ENCODE measurements around the gene CENPW. TPM values are rescaled to one million over a fixed set of nuclear protein-coding genes. Genes with fewer than 3 reads are reported as not detected.

Gene CENPW
- total RNA-seq, 2 experiments from 2014 or later, result 62.5 to 75.3 TPM

DNA sequence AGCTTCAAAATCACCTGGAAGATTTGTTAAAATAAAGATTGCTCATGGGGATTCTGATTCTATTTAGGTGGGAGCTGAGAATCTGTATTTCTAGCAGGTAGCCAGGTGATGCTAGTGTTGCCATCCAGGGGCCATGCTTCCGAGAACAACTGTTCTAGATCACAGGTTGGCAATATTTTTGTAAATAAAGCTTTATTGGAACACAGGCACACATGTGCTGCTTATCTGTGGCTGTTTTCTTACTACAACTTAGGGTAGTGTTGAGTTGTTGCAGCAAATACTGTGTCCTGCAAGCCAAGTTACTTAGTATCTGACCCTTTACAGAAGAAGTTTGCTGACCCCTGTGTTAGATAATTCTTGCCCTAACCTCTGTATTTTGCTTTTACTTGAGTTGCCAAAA lies 12.0 kb downstream of the CENPW start:
- no peaks in the 10 kb centered on the region for H3K27me3 Mint-ChIP-seq
- H3K27ac Mint-ChIP-seq, result no peak overlapping the region
- H3K4me1 Mint-ChIP-seq, result no peaks in the 10 kb centered on the region
- H3K36me3 Mint-ChIP-seq, result peaks cover 4% of the 10 kb centered on the region
- no peak for DNase-seq
- H3K9me3 Mint-ChIP-seq, result peaks cover 6% of the 10 kb centered on the region
- no peak overlapping the region for H3K4me3 Mint-ChIP-seq

DNA sequence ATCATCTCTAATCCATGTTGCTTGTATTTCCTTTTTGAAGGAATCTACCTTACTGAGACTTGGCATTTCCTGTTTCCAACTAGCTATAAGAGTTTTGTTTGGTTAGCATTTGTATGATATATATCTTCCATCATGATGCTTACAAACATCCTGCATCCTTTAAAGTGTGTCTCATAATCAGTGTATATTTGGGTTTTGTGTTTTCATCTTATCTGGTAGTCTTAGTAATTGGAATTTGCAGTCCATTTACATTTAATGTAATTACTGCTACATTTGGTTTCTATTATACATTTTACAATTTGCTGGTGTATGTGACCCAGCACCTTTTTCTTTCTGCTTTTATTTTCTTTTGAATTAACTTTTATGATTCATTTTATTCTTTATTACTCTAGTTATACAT lies 12.6 kb downstream of the CENPW start:
- Mint-ChIP-seq H3K4me1 (no peaks in the 10 kb centered on the region), H3K27ac (no peak overlapping the region), H3K27me3 (no peaks in the 10 kb centered on the region), H3K9me3 (peaks cover 9% of the 10 kb centered on the region), H3K4me3 (no peak overlapping the region), H3K36me3 (peaks cover 4% of the 10 kb centered on the region)
- DNase-seq, result no peak

DNA sequence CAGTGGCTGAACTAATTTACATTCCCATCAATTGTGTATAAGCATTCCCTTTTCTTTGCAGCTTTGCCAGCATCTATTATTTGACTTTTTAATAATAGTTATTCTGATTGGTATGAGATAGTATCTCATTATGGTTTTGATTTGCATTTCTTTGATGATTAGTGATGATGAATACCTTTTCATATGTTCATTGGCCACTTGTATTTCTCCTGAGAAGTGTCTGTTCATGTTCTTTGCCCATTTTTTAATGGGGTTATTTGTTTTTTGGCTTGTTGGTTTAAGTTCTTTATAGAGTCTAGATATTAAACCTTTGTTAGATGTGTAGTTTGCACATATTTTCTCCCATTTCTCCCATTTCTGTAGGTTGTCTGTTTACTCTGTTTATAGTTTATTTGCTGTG lies 16.6 kb downstream of the CENPW start:
- no peaks in the 10 kb centered on the region for H3K4me1 Mint-ChIP-seq
- no peak for DNase-seq
- H3K27me3 Mint-ChIP-seq, result no peaks in the 10 kb centered on the region
- H3K4me3 Mint-ChIP-seq, result no peak overlapping the region
- H3K36me3 Mint-ChIP-seq, result peaks cover 29% of the 10 kb centered on the region
- no peak overlapping the region for H3K27ac Mint-ChIP-seq
- H3K9me3 Mint-ChIP-seq, result peaks cover 30% of the 10 kb centered on the region

- DNase-seq, result no peak
- Mint-ChIP-seq H3K4me1 (no peaks in the 10 kb centered on the region), H3K4me3 (no peak overlapping the region), H3K27ac (no peak overlapping the region), H3K9me3 (peaks cover 30% of the 10 kb centered on the region), H3K36me3 (peaks cover 36% of the 10 kb centered on the region), H3K27me3 (no peaks in the 10 kb centered on the region)
Observed at GRCh38 chr6:126359936-126360537, 20.1 kb downstream of the CENPW start.

DNA sequence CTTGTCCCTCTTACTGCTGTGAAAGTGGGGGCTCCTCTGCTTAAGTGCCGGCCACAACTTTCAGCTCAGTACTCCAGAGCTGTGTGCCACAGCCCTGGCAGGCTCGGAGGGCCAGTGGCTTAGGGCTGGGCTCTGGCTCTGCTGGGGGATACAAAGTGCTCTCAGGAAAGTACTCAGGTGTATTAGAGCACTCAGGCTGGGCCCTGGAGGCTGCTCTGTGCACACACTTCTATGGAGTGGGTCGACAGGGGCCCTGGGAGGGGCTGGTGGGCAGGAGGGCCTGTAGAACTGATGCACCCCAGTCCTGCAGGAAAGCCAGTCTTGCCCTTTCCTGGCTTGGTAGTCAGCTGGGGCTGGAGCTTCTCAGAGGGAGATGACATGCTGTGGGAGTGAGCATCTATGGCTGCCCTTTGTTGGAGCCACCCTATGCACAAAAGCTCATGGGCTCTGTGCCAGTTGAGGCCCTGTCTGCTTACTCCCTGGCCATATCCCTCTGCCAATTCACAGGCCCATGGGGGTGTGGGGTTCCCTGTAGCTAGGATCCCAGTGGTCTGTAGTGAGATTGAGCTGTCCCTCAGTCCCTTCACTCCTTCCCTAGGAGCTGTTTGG lies 22.0 kb downstream of the CENPW start:
- no peak for DNase-seq
- Mint-ChIP-seq H3K4me1 (no peaks in the 10 kb centered on the region), H3K4me3 (no peak overlapping the region), H3K27ac (no peak overlapping the region), H3K27me3 (no peaks in the 10 kb centered on the region), H3K9me3 (peaks cover 24% of the 10 kb centered on the region), H3K36me3 (peaks cover 32% of the 10 kb centered on the region)

- Mint-ChIP-seq H3K36me3 (no peaks in the 10 kb centered on the region), H3K27ac (no peak overlapping the region), H3K27me3 (no peaks in the 10 kb centered on the region), H3K4me3 (no peak overlapping the region), H3K9me3 (no peaks in the 10 kb centered on the region), H3K4me1 (no peaks in the 10 kb centered on the region)
- DNase-seq, result no peak
Observed at GRCh38 chr6:126367849-126368248, 27.9 kb downstream of the CENPW start.

DNA sequence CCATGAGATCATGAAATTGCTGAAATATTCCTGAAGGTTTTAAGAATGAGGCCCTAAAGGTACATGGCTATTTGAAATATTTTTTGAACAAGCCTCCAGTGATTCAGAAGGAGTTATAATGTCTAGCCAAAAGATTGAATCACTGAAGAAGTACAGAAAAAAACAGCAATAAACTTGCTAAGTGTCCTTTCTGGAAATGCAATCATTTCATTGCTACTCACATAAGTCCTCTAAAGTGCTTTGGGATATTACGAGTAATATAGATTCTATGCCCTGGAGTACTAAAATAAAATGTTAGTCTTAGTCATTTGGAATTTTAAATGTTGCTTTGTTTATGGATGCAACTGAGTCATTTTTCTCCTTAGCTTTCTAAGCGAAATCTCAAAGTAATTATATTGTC lies 32.7 kb downstream of the CENPW start:
- DNase-seq, result no peak
- no peak overlapping the region for H3K27ac Mint-ChIP-seq
- H3K4me1 Mint-ChIP-seq, result no peaks in the 10 kb centered on the region
- H3K36me3 Mint-ChIP-seq, result peaks cover 2% of the 10 kb centered on the region
- peaks cover 2% of the 10 kb centered on the region for H3K9me3 Mint-ChIP-seq
- H3K27me3 Mint-ChIP-seq, result no peaks in the 10 kb centered on the region
- H3K4me3 Mint-ChIP-seq, result no peak overlapping the region

DNA sequence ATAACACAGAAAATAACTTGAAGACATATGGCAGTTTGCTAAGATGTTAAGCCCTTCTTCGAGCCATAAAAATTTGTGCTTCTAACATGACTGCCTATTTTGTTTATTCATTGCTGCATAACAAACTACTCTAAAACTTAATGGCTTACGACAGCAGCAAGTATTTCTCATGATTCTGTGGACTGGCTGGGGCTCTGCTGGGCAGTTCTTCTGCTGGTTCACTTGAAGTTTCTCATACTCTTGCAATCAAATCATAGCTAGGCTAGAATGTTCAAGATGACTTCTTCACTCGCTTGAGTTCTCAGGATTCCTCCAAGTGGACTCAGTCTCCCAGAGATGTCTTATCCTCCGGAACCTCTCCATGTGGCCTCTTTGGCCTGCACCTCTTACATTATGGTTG lies 33.4 kb downstream of the CENPW start:
- no peak overlapping the region for H3K27ac Mint-ChIP-seq
- H3K27me3 Mint-ChIP-seq, result no peaks in the 10 kb centered on the region
- H3K36me3 Mint-ChIP-seq, result peaks cover 2% of the 10 kb centered on the region
- peaks cover 2% of the 10 kb centered on the region for H3K9me3 Mint-ChIP-seq
- no peaks in the 10 kb centered on the region for H3K4me1 Mint-ChIP-seq
- DNase-seq, result no peak
- H3K4me3 Mint-ChIP-seq, result no peak overlapping the region

DNA sequence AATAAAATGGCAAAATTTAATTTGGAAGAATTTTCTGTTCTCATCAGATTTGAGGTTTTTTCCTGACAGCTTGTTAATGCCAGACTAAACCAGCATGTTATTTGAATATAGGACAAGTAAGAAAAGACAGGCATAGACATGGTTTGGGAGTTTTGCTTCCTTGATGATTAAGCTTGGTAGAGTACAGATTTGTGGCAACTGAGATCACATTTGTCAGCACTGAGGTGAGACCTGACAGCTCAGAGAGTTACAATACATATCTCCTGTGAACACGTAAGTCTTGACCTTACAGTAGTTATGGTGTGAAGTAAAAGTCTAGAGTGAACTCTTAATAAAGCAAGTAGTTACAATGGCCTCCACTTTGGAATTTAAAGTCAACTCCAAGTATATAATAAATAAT lies 34.5 kb downstream of the CENPW start:
- no peak overlapping the region for H3K4me3 Mint-ChIP-seq
- no peak for DNase-seq
- peaks cover 2% of the 10 kb centered on the region for H3K36me3 Mint-ChIP-seq
- no peaks in the 10 kb centered on the region for H3K4me1 Mint-ChIP-seq
- no peak overlapping the region for H3K27ac Mint-ChIP-seq
- H3K27me3 Mint-ChIP-seq, result no peaks in the 10 kb centered on the region
- peaks cover 2% of the 10 kb centered on the region for H3K9me3 Mint-ChIP-seq

DNA sequence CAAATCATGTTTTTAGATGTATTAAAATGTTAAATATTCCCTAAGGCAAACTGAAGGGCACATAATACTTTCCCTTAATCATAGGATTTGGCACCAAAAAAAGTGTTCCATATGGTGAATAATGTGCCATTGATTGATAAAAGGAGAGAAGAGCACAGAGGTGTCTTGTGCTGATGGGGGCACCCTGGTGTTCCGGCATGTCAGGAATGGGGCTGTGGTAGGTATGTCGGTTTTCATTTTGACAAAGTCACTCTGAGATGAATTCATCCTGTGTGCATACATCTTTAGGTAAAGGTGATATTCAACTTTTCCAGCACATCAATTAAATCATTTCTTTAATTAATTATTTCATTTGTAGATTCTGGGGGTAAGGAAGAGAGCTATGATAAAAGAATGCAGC lies 36.8 kb downstream of the CENPW start:
- H3K27ac Mint-ChIP-seq, result no peak overlapping the region
- H3K4me1 Mint-ChIP-seq, result no peaks in the 10 kb centered on the region
- peaks cover 2% of the 10 kb centered on the region for H3K36me3 Mint-ChIP-seq
- H3K4me3 Mint-ChIP-seq, result no peak overlapping the region
- H3K27me3 Mint-ChIP-seq, result no peaks in the 10 kb centered on the region
- peaks cover 2% of the 10 kb centered on the region for H3K9me3 Mint-ChIP-seq
- DNase-seq, result no peak

DNA sequence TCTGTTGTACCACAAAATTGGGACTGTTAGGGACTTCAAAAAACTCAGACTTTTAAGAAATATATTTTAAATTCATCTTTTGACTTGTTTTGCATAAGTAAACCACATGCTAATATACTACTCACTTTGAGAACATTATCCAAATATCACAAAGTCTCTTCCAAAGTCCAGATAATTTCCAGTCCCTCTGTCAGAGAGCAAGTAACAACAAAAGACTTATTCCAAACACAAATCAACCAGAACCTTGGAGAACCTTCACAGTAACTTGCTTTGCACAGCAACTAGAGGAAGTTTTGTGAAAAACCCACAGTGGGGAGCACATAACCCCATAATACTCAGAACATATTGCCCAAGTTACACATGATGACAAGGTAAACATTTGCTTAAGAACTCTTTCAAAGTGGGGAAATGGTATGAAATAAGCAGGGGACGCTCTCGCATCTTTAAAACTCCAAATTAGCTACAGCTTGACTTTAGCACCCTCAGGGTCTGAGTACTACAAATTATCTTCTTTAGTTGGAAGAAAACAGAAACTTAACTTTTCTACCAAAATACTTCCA lies 37.8 kb downstream of the CENPW start:
- Mint-ChIP-seq H3K4me1 (no peaks in the 10 kb centered on the region), H3K36me3 (peaks cover 2% of the 10 kb centered on the region), H3K9me3 (peaks cover 5% of the 10 kb centered on the region), H3K27me3 (no peaks in the 10 kb centered on the region), H3K27ac (no peak overlapping the region), H3K4me3 (no peak overlapping the region)
- DNase-seq, result no peak

DNA sequence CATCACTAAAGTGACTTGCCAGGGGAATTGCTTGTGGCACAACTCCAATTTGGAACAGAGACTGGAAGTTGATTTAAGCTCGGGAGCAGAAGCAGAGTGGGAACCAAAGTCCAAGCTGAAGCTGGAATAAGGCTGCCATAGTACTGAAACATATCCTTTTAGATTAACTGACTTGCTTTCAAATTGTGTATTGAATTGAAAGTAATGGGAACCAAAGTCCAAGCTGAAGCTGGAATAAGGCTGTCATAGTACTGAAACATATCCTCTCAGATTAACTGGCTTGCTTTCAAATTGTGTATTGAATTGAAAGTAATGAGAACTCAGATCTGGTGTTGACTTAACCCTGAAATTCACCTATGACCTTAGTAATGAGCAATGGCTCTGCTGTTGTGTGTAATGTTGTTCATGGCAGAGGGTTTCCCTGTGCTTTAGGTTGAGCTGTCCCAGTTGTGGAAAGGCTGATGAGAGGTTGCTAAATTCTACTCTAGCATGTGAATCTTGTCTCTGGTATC lies 40.2 kb downstream of the CENPW start:
- Mint-ChIP-seq H3K27ac (no peak overlapping the region), H3K4me1 (no peaks in the 10 kb centered on the region), H3K36me3 (no peaks in the 10 kb centered on the region), H3K9me3 (peaks cover 19% of the 10 kb centered on the region), H3K4me3 (no peak overlapping the region), H3K27me3 (no peaks in the 10 kb centered on the region)
- no peak for DNase-seq

DNA sequence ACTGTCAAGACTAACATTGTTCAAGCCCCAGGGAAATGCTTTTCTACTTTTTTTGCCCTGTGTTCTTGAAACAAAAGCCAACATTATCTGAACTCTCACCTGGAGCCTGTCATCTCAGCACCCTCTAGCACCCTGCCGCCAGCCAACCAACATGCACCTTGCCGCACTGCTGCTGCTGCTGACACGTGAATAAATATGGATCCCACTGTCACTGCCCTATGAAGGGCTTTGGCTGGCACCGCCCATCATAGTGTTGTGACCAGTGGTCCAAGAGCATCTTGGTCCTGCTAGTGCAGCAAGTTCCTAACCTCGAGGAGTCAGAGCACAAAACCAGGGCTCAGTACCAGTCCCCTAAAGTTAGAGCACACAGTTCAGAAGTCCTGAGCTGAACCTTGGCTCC lies 41.6 kb downstream of the CENPW start:
- Mint-ChIP-seq H3K27ac (no peak overlapping the region), H3K4me1 (no peaks in the 10 kb centered on the region), H3K9me3 (peaks cover 24% of the 10 kb centered on the region), H3K4me3 (no peak overlapping the region), H3K36me3 (no peaks in the 10 kb centered on the region), H3K27me3 (no peaks in the 10 kb centered on the region)
- no peak for DNase-seq

DNA sequence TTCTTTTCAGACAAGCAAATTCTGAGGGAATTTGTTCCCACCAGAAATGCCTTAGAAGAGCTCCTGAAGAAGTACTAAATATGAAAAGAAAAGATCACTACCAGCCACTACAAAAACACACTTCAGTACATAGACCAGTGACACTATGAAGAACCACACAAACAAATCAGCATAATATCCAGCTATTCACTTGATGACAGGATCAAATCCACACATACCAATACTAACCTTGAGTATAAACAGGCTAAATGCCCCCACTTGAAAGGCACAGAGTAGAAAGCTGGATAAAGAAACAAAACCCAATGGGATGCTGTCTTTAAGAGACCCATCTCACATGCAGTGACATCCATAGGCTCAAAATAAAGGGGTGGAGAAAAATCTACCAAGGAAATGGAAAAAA lies 43.3 kb downstream of the CENPW start:
- DNase-seq, result no peak
- Mint-ChIP-seq H3K27ac (no peak overlapping the region), H3K27me3 (no peaks in the 10 kb centered on the region), H3K9me3 (peaks cover 25% of the 10 kb centered on the region), H3K4me3 (no peak overlapping the region), H3K36me3 (no peaks in the 10 kb centered on the region), H3K4me1 (no peaks in the 10 kb centered on the region)

GRCh38 chr6:126385536-126385935 lies 45.6 kb downstream of the CENPW start:
- Mint-ChIP-seq H3K27ac (no peak overlapping the region), H3K4me3 (no peak overlapping the region), H3K4me1 (no peaks in the 10 kb centered on the region), H3K36me3 (no peaks in the 10 kb centered on the region), H3K27me3 (no peaks in the 10 kb centered on the region), H3K9me3 (peaks cover 25% of the 10 kb centered on the region)
- no peak for DNase-seq

GRCh38 chr6:126388104-126388598 lies 48.2 kb downstream of the CENPW start:
- Mint-ChIP-seq H3K4me3 (no peak overlapping the region), H3K9me3 (peaks cover 19% of the 10 kb centered on the region), H3K4me1 (no peaks in the 10 kb centered on the region), H3K36me3 (no peaks in the 10 kb centered on the region), H3K27me3 (no peaks in the 10 kb centered on the region), H3K27ac (no peak overlapping the region)
- DNase-seq, result no peak
